ENCODE measurements around the gene ITGA7.
A peak's percentile ranks its signal among the peaks of the same experiment; 100 is the strongest.

The ITGA7 gene

GRCh38 chr12:55699471-55700055 is 8.1 kb downstream of the ITGA7 start:
- DNase-seq, result no peak

- no peak for DNase-seq
Observed at GRCh38 chr12:55698965-55699364, 8.7 kb downstream of the ITGA7 start.

- DNase-seq, result no peak
Observed at GRCh38 chr12:55698241-55698955, 9.3 kb downstream of the ITGA7 start.

- no peak for DNase-seq
Observed at GRCh38 chr12:55697686-55698085, 10.0 kb downstream of the ITGA7 start.

- DNase-seq, result no peak
Observed at GRCh38 chr12:55696796-55697462, 10.8 kb downstream of the ITGA7 start.

GRCh38 chr12:55696141-55696540 is 11.6 kb downstream of the ITGA7 start:
- DNase-seq, result no peak

GRCh38 chr12:55695349-55695748 is 12.4 kb downstream of the ITGA7 start:
- no peak for DNase-seq

- no peak for DNase-seq
Observed at GRCh38 chr12:55694651-55695050, 13.1 kb downstream of the ITGA7 start.

- DNase-seq, result no peak
Observed at GRCh38 chr12:55694188-55694515, 13.6 kb downstream of the ITGA7 start.

GRCh38 chr12:55693323-55694187 is 14.1 kb downstream of the ITGA7 start:
- DNase-seq, result no peak

- no peak for DNase-seq
Observed at GRCh38 chr12:55692631-55693322, 14.9 kb downstream of the ITGA7 start.

- DNase-seq, result no peak
Observed at GRCh38 chr12:55688716-55689655, 18.7 kb downstream of the ITGA7 start.

GRCh38 chr12:55687746-55688145 is 20.0 kb downstream of the ITGA7 start:
- no peak for DNase-seq

GRCh38 chr12:55686366-55687010 is 21.2 kb downstream of the ITGA7 start:
- no peak for DNase-seq

- DNase-seq, result no peak
Observed at GRCh38 chr12:55685671-55686070, 22.0 kb downstream of the ITGA7 start.

GRCh38 chr12:55684761-55685370 is 22.8 kb downstream of the ITGA7 start:
- no peak for DNase-seq

- DNase-seq, result no peak
Observed at GRCh38 chr12:55683676-55684075, 24.0 kb downstream of the ITGA7 start.

- DNase-seq, result no peak
Observed at GRCh38 chr12:55682087-55682796, 25.5 kb downstream of the ITGA7 start.

- DNase-seq, result peak; percentile 80
Observed at GRCh38 chr12:55681142-55682077, 26.3 kb downstream of the ITGA7 start.

All from DMS 273 treated with DMSO at 0.1 percent for 48 hours (cell line).